Stomach (tissue), 9 donors: Measurements from ENCODE around the gene CHP2. TPM values are rescaled to one million over a fixed set of nuclear protein-coding genes. Genes with fewer than 3 reads are reported as not detected.
A peak's percentile ranks its signal among the peaks of the same experiment; 100 is the strongest.
"Not testable (repeated sequence)": the region's sequence is repeated elsewhere in the genome, so short reads cannot be mapped to it uniquely, and the experiment has no call there.

Experiments
- DNase-seq, 2 donors: peaks; one replicate each; pipeline versions ENCODE4 v3.0.0 to v3.0.0-alpha.2; 2013 to 2019
- H3K27ac ChIP-seq, 5 donors: fragments of 200-600 bp in 4 of 5; sonication (generic) in 4 of 5; one replicate each; pipeline ENCODE4 v1.5.1; 2013 to 2019; ENCODE audit warnings: mild to moderate bottlenecking in 1 of 5, moderate library complexity in 1 of 5
- H3K27me3 ChIP-seq, 3 donors: fragments of 200-600 bp; sonication (generic); one replicate each; pipeline ENCODE4 v1.5.1; 2017 to 2019; ENCODE audit warnings: mixed run types in 1 of 3
- H3K36me3 ChIP-seq, 4 donors: fragments of 200-600 bp; sonication (generic); 1 replicate in 3 of 4; 2 replicates in 1 of 4; pipeline ENCODE4 v1.5.1; 2016 to 2019
- H3K4me1 ChIP-seq, 4 donors: fragments of 200-600 bp; sonication (generic); one replicate each; pipeline ENCODE4 v1.5.1; 2016 to 2019
- H3K4me3 ChIP-seq, 4 donors: fragments of 200-600 bp; sonication (generic) in 3 of 4; one replicate each; pipeline ENCODE4 v1.5.1; 2016 to 2019; ENCODE audit warnings: mild to moderate bottlenecking in 1 of 4
- H3K9me3 ChIP-seq, 4 donors: fragments of 200-600 bp; sonication (generic); one replicate each; pipeline ENCODE4 v1.5.1; 2016 to 2019
- EP300 ChIP-seq: sonication (generic); formaldehyde crosslinking; IDR thresholded peaks from one replicate; pipeline ENCODE4 v1.6.1; 2017; ENCODE audit warnings: antibody characterized with exemption
- POLR2A ChIP-seq, 4 donors: fragments of 450-650 bp; IDR thresholded peaks; one replicate each; pipeline ENCODE4 v1.6.1; 2016; ENCODE audit warnings: antibody characterized with exemption in 4 of 4, control low read depth in 2 of 4, mild to moderate bottlenecking in 1 of 4, moderate library complexity in 1 of 4
- POLR2AphosphoS5 ChIP-seq, 3 donors: sonication (generic); formaldehyde crosslinking; IDR thresholded peaks; one replicate each; pipeline ENCODE4 v1.6.1; 2016; ENCODE audit warnings: antibody characterized with exemption in 3 of 3
- WGBS, 5 donors: extraction: QIAGEN DNeasy Blood & Tissue Kit in 3 of 5; methylation state at CpG; one replicate each; pipeline versions ENCODE4 v1.1.5 to v1.1.7; 2013 to 2018; 5-methylcytosine and 5-hydroxymethylcytosine counted together
- intact Hi-C: fragments of 100-400 bp; cut with DNase I; formaldehyde crosslinking; loops from one replicate; pipeline ENCODE4 v1.15.1; 2023; ENCODE audit warnings: low total_unique reads
- polyA plus RNA-seq, 3 donors: library from polyadenylated mRNA; stranded (reverse); fragments of 200-250 nt; gene quantifications; one replicate each; pipeline ENCODE4 v1.2.3, GENCODE V29; 2013
- total RNA-seq, 5 donors: library from RNA; depleted of rRNA; stranded (reverse); fragments of >200 nt; gene quantifications; one replicate each; pipeline versions ENCODE4 v1.1.0 to v1.2.3, GENCODE V29; 2014 to 2016
- TF ChIP-seq, protein P1 (sequence below), 7 experiments: fragments of 450-650 bp in 4 of 7; fragments of 200-600 bp in 3 of 7; sonication (generic) in 3 of 7; IDR thresholded peaks; one replicate each; pipeline ENCODE4 v1.5.1; 2016 to 2019; ENCODE audit warnings: antibody characterized with exemption in 7 of 7, control low read depth in 2 of 7, mild to moderate bottlenecking in 1 of 7
- donor health status: healthy with polysubstance abuse.
- donor health status: Bipolar disorder and iron deficiency.
- donor health status: healthy.

CHP2 gene
- total and polyA plus RNA-seq, 8 donors = 0.05 to 116 (median 1.0) TPM; not detected in 4

DNA sequence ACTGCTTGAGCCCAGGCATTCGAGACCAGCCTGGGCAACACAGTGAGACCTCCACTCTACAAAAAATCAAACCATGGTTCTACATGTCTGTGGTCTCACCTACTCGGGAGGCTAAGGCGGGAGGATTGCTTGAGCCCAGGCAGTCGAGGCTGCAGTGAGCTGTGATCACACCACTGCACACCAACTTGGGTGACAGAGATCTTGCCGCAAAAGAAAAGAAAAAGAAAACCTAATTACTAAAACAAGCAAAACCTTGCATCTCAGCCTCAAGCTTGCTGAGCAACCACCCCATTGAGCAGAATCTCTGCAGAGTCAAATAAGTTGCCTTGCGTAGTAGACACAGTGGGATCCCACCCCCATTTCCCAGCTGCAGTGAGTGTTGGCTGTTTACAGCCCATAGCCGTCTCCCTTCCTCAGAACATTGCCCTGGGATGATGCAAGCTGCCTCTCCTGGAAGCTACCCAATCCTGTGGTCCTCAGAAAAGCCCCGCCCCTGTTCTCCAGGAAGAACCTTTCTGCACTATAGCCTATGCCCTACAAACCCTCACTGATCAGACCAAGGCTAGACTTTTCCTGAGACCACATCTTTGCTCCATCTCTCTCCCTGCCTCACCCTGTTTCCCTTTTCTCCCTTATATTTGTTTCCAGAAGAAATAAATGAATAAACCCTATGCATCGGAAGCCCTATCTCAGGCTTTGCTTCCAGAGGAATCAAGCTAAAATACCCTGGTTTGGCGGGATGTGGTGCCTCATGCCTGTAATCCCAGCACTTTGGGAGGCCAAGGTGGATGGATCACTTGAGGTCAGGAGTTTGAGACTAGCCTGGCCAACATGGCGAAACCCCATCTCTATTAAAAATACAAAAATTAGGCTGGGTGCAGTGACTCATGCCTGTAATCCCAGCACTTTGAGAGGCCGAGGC is 25.1 kb upstream of the CHP2 start:
- Histone ChIP-seq H3K36me3 (no peaks in the 10 kb centered on the region), H3K27me3 (peaks cover 0 to 14% (median 0%) of the 10 kb centered on the region in 3 donors), H3K4me3 (no peak overlapping the region), H3K27ac (no peak overlapping the region), H3K4me1 (peaks cover 0 to 7% (median 0%) of the 10 kb centered on the region in 4 donors), H3K9me3 (no peaks in the 10 kb centered on the region)
- DNase-seq = peak; percentile 58 to 67
- intact Hi-C loops = no loop called here
- no peak for TF ChIP-seq POLR2A (IDR thresholded peaks at IDR 0.05)
- peak in 1 of 3 donors; percentile 4 for TF ChIP-seq POLR2AphosphoS5 (IDR thresholded peaks at IDR 0.05)
- WGBS, 5 donors = 73 to 78% (median 75%) methylated on average over 12 of the region's 12 CpGs

DNA sequence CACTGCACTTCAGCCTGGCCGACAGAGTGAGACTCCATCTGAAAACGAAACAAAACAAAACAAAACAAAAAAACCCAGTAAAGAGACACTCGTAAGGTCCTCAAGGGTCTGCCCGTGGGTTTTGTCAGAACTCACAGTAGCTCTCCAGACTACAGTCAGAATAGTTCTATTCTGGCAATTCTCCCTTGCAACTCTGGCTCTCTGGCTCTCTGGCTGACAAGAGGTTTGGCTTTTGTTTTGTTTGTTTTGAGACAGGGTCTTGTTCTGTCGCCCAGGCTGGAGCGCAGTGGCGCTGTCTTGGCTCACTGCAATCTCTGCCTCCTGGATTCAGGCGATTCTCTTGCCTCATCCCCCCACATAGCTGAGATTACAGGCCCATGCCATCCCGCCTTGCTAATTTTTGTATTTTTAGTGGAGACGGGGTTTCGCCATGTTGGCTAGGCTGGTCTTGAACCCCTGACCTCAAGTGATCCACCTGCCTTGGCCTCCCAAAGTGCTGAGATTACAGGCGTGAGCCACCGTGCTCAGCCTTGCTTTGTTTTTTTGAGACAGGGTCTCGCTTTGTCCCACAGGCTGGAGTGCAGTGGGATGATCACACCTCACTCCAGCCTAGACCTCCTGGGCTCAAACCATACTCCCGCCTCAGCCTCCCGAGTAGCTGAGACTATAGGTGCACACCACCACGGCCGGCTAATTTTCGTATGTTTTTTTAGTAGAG is 20.5 kb upstream of the CHP2 start:
- Histone ChIP-seq H3K4me1 (peaks cover 0 to 7% (median 0%) of the 10 kb centered on the region in 4 donors), H3K27ac (no peak overlapping the region), H3K4me3 (no peak overlapping the region), H3K9me3 (no peaks in the 10 kb centered on the region), H3K27me3 (peaks cover 0 to 22% (median 0%) of the 10 kb centered on the region in 3 donors), H3K36me3 (no peaks in the 10 kb centered on the region)
- no peak for DNase-seq
- TF ChIP-seq, protein P1, sequence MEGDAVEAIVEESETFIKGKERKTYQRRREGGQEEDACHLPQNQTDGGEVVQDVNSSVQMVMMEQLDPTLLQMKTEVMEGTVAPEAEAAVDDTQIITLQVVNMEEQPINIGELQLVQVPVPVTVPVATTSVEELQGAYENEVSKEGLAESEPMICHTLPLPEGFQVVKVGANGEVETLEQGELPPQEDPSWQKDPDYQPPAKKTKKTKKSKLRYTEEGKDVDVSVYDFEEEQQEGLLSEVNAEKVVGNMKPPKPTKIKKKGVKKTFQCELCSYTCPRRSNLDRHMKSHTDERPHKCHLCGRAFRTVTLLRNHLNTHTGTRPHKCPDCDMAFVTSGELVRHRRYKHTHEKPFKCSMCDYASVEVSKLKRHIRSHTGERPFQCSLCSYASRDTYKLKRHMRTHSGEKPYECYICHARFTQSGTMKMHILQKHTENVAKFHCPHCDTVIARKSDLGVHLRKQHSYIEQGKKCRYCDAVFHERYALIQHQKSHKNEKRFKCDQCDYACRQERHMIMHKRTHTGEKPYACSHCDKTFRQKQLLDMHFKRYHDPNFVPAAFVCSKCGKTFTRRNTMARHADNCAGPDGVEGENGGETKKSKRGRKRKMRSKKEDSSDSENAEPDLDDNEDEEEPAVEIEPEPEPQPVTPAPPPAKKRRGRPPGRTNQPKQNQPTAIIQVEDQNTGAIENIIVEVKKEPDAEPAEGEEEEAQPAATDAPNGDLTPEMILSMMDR (IDR thresholded peaks at IDR 0.05) = no peak
- WGBS, 5 donors = 84 to 90% (median 86%) methylated on average over 19 of the region's 19 CpGs
- intact Hi-C loops = no loop called here

DNA sequence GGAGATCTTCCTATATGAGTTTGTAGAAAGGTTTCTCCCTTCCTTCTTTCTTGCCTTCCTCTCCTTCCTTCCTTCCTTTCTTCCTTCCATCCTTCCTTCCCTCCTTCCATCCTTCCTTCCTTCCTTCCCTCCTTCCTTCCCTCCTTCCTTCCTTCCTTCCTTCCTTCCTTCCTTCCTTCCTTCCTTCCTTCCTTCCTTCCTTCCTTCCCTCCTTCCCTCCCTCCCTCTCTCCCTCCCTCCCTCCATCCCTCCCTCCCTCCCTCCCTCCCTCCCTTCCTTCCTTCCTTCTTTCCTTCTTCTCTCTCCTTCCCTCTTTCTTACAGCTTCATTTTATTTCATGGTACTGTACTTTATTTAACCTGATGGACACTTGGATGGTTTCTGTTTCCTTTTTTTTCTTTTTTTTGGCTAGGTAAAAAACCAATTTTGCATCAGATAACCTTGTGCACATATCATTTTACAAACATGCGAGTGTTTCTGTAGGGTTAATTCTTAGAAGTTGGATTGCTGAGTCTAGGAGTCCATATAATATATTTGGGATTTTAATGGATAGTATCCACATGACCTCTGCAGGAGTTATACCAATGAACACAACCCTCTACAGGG is 17.3 kb upstream of the CHP2 start:
- intact Hi-C loops = not testable (repeated sequence)
- WGBS, 5 donors = 64 to 76% (median 73%) methylated on average over 1 of the region's 1 CpG

DNA sequence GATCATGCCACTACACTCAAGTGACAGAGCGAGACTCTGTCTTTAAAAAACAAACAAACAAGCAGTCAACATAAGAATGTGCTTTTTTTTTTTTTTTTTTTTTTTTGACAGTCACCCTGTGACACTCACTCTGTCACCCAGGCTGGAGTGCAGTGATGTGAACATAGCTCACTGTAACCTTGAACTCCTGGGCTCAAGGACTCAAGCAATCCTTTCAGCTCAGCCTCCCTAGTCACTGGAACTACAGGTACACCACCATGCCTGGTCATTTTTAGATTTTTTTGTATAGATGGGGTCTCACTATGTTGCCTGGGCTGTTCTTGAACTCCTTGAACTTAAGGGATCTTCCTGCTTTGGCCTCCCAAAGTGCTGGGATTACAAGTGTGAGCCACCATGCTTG is 15.3 kb upstream of the CHP2 start:
- no peak overlapping the region for H3K4me3 ChIP-seq
- no peaks in the 10 kb centered on the region for H3K9me3 ChIP-seq

More for the DNA sequence above, 17.3 kb upstream of the CHP2 start:
- not testable (repeated sequence) for DNase-seq, H3K4me1 ChIP-seq, H3K36me3 ChIP-seq, H3K9me3 ChIP-seq, H3K4me3 ChIP-seq, H3K27ac ChIP-seq
- peaks cover 0 to 15% (median 0%) of the 10 kb centered on the region in 3 donors for H3K27me3 ChIP-seq

More for the DNA sequence above, 15.3 kb upstream of the CHP2 start:
- intact Hi-C loops = no loop called here
- TF ChIP-seq, protein P1 (IDR thresholded peaks at IDR 0.05) = no peak
- TF ChIP-seq POLR2A (IDR thresholded peaks at IDR 0.05) (no peak), POLR2AphosphoS5 (IDR thresholded peaks at IDR 0.05) (no peak), EP300 (no peak)
- 52 to 83% (median 64%) methylated on average over 1 of the region's 1 CpG for WGBS, 5 donors
- no peak overlapping the region for H3K27ac ChIP-seq
- peaks cover 0 to 33% (median 3%) of the 10 kb centered on the region in 3 donors for H3K27me3 ChIP-seq
- H3K36me3 ChIP-seq = no peaks in the 10 kb centered on the region
- DNase-seq = no peak
- H3K4me1 ChIP-seq = no peaks in the 10 kb centered on the region
